Natural killer cell treated with Interleukin-12 subunit alpha and Interleukin-12 subunit beta and Interleukin-15 and Interleukin-18, amount 100 ng/mL, for 72 hours (primary cell): ENCODE data around the gene MUC5B. TPM values are rescaled to one million over a fixed set of nuclear protein-coding genes. Genes with fewer than 3 reads are reported as not detected.
"Not testable (repeated sequence)": the region's sequence is repeated elsewhere in the genome, so short reads cannot be mapped to it uniquely, and the experiment has no call there.

Experiments
- ATAC-seq, 2 donors: fragments of 150-1000 bp; cut with Tn5 transposase in 1 of 2; sonication (Bioruptor Pico), chemical (Tn5 transposase) in 1 of 2; 2 replicates each; pipeline ENCODE4 v1.10.0; 2021
- DNase-seq: peaks from one replicate; pipeline ENCODE4 v3.0.0; 2022; ENCODE audit warnings: low spot score
- H3K27ac Mint-ChIP-seq, 2 donors: 1 replicate in 1 of 2; 2 replicates in 1 of 2; pipeline ENCODE4 v1.8.0; 2022; ENCODE audit warnings: mixed read lengths in 2 of 2, mild to moderate bottlenecking in 1 of 2, moderate library complexity in 1 of 2
- H3K27me3 Mint-ChIP-seq, 2 donors: 1 replicate in 1 of 2; 2 replicates in 1 of 2; pipeline ENCODE4 v1.8.0; 2022; ENCODE audit warnings: mixed read lengths in 2 of 2
- H3K36me3 Mint-ChIP-seq: one replicate; pipeline ENCODE4 v1.8.0; 2022; ENCODE audit warnings: mixed read lengths
- H3K4me1 Mint-ChIP-seq, 2 donors: 1 replicate in 1 of 2; 2 replicates in 1 of 2; pipeline ENCODE4 v1.8.0; 2022; ENCODE audit warnings: low read depth in 2 of 2, mixed read lengths in 2 of 2, mild to moderate bottlenecking in 1 of 2
- H3K4me3 Mint-ChIP-seq: one replicate; pipeline ENCODE4 v1.8.0; 2022; ENCODE audit warnings: mixed read lengths
- H3K9me3 Mint-ChIP-seq: 2 replicates; pipeline ENCODE4 v1.8.0; 2022; ENCODE audit warnings: mixed read lengths
- total RNA-seq, 2 donors: library from RNA; stranded (reverse); gene quantifications; one replicate each; pipeline ENCODE4 v1.2.3, GENCODE V29; 2022

The MUC5B gene
- total RNA-seq, 2 donors from 2014 or later, result not detected

GRCh38 chr11:1234771-1235305, 12.0 kb downstream of the MUC5B start:
- no peaks in the 10 kb centered on the region for H3K4me1 Mint-ChIP-seq
- no peaks in the 10 kb centered on the region for H3K9me3 Mint-ChIP-seq
- H3K27ac Mint-ChIP-seq, result no peak overlapping the region
- no peaks in the 10 kb centered on the region for H3K36me3 Mint-ChIP-seq
- DNase-seq (peak; percentile 51), ATAC-seq (no peak)
- no peak overlapping the region for H3K4me3 Mint-ChIP-seq
- H3K27me3 Mint-ChIP-seq, result no peaks in the 10 kb centered on the region

- H3K9me3 Mint-ChIP-seq, result no peaks in the 10 kb centered on the region
- H3K27ac Mint-ChIP-seq, result no peak overlapping the region
- no peak for ATAC-seq
- no peak overlapping the region for H3K4me3 Mint-ChIP-seq
- peak; percentile 53 for DNase-seq
- H3K27me3 Mint-ChIP-seq, result no peaks in the 10 kb centered on the region
- no peaks in the 10 kb centered on the region for H3K4me1 Mint-ChIP-seq
- H3K36me3 Mint-ChIP-seq, result no peaks in the 10 kb centered on the region
Measured at GRCh38 chr11:1235306-1235900, 12.5 kb downstream of the MUC5B start.

GRCh38 chr11:1235901-1236315, 13.0 kb downstream of the MUC5B start:
- Mint-ChIP-seq H3K4me3 (no peak overlapping the region), H3K36me3 (no peaks in the 10 kb centered on the region), H3K4me1 (no peaks in the 10 kb centered on the region), H3K27ac (no peak overlapping the region), H3K27me3 (no peaks in the 10 kb centered on the region), H3K9me3 (no peaks in the 10 kb centered on the region)
- ATAC-seq, result no peak
- DNase-seq, result no peak

GRCh38 chr11:1236316-1237127, 13.7 kb downstream of the MUC5B start:
- ATAC-seq (no peak), DNase-seq (peak; percentile 44)
- no peaks in the 10 kb centered on the region for H3K27me3 Mint-ChIP-seq
- no peaks in the 10 kb centered on the region for H3K4me1 Mint-ChIP-seq
- H3K27ac Mint-ChIP-seq, result no peak overlapping the region
- H3K4me3 Mint-ChIP-seq, result no peak overlapping the region
- H3K9me3 Mint-ChIP-seq, result no peaks in the 10 kb centered on the region
- no peaks in the 10 kb centered on the region for H3K36me3 Mint-ChIP-seq

GRCh38 chr11:1237128-1237580, 14.3 kb downstream of the MUC5B start:
- Mint-ChIP-seq H3K36me3 (no peaks in the 10 kb centered on the region), H3K27me3 (no peaks in the 10 kb centered on the region), H3K4me1 (no peaks in the 10 kb centered on the region), H3K9me3 (no peaks in the 10 kb centered on the region), H3K4me3 (no peak overlapping the region), H3K27ac (no peak overlapping the region)
- no peak for DNase-seq
- no peak for ATAC-seq

GRCh38 chr11:1237851-1238250, 15.0 kb downstream of the MUC5B start:
- ATAC-seq, result no peak
- no peak overlapping the region for H3K27ac Mint-ChIP-seq
- no peaks in the 10 kb centered on the region for H3K36me3 Mint-ChIP-seq
- H3K4me1 Mint-ChIP-seq, result peaks cover 0 to 3% of the 10 kb centered on the region in 2 donors
- H3K27me3 Mint-ChIP-seq, result no peaks in the 10 kb centered on the region
- no peak overlapping the region for H3K4me3 Mint-ChIP-seq
- no peaks in the 10 kb centered on the region for H3K9me3 Mint-ChIP-seq
- no peak for DNase-seq

GRCh38 chr11:1238767-1239595, 16.1 kb downstream of the MUC5B start:
- H3K27me3 Mint-ChIP-seq, result no peaks in the 10 kb centered on the region
- H3K4me3 Mint-ChIP-seq, result no peak overlapping the region
- H3K4me1 Mint-ChIP-seq, result peaks cover 0 to 3% of the 10 kb centered on the region in 2 donors
- H3K27ac Mint-ChIP-seq, result no peak overlapping the region
- no peak for DNase-seq
- H3K9me3 Mint-ChIP-seq, result no peaks in the 10 kb centered on the region
- no peaks in the 10 kb centered on the region for H3K36me3 Mint-ChIP-seq
- no peak for ATAC-seq

GRCh38 chr11:1239596-1240205, 16.8 kb downstream of the MUC5B start:
- no peaks in the 10 kb centered on the region for H3K9me3 Mint-ChIP-seq

GRCh38 chr11:1240771-1241170, 17.9 kb downstream of the MUC5B start:
- ATAC-seq (no peak), DNase-seq (no peak)
- no peaks in the 10 kb centered on the region for H3K36me3 Mint-ChIP-seq
- H3K9me3 Mint-ChIP-seq, result no peaks in the 10 kb centered on the region
- H3K27ac Mint-ChIP-seq, result no peak overlapping the region
- no peaks in the 10 kb centered on the region for H3K27me3 Mint-ChIP-seq
- no peak overlapping the region for H3K4me3 Mint-ChIP-seq
- H3K4me1 Mint-ChIP-seq, result peaks cover 0 to 5% of the 10 kb centered on the region in 2 donors

More at GRCh38 chr11:1239596-1240205, 16.8 kb downstream of the MUC5B start:
- Mint-ChIP-seq H3K4me3 (no peak overlapping the region), H3K27me3 (no peaks in the 10 kb centered on the region), H3K4me1 (peaks cover 0 to 3% of the 10 kb centered on the region in 2 donors), H3K36me3 (no peaks in the 10 kb centered on the region), H3K27ac (no peak overlapping the region)
- no peak for DNase-seq
- no peak for ATAC-seq

GRCh38 chr11:1241706-1242105, 18.8 kb downstream of the MUC5B start:
- DNase-seq (no peak), ATAC-seq (no peak)
- no peaks in the 10 kb centered on the region for H3K36me3 Mint-ChIP-seq
- H3K4me1 Mint-ChIP-seq, result peaks cover 0 to 12% of the 10 kb centered on the region in 2 donors
- no peak overlapping the region for H3K4me3 Mint-ChIP-seq
- no peaks in the 10 kb centered on the region for H3K27me3 Mint-ChIP-seq
- H3K27ac Mint-ChIP-seq, result no peak overlapping the region
- H3K9me3 Mint-ChIP-seq, result no peaks in the 10 kb centered on the region

GRCh38 chr11:1242289-1242688, 19.4 kb downstream of the MUC5B start:
- Mint-ChIP-seq H3K4me3 (no peak overlapping the region), H3K27ac (no peak overlapping the region), H3K4me1 (peaks cover 0 to 12% of the 10 kb centered on the region in 2 donors), H3K36me3 (no peaks in the 10 kb centered on the region), H3K9me3 (no peaks in the 10 kb centered on the region), H3K27me3 (no peaks in the 10 kb centered on the region)
- DNase-seq (no peak), ATAC-seq (no peak)

- H3K4me3 Mint-ChIP-seq, H3K9me3 Mint-ChIP-seq, H3K27me3 Mint-ChIP-seq, ATAC-seq, DNase-seq, H3K27ac Mint-ChIP-seq, H3K36me3 Mint-ChIP-seq: not testable (repeated sequence)
- peaks cover 0 to 12% of the 10 kb centered on the region in 2 donors for H3K4me1 Mint-ChIP-seq
Measured at GRCh38 chr11:1242751-1243150, 19.9 kb downstream of the MUC5B start.

GRCh38 chr11:1243521-1243920, 20.7 kb downstream of the MUC5B start:
- not testable (repeated sequence) for H3K9me3 Mint-ChIP-seq, DNase-seq, H3K27ac Mint-ChIP-seq, H3K27me3 Mint-ChIP-seq, H3K4me3 Mint-ChIP-seq, H3K36me3 Mint-ChIP-seq, ATAC-seq
- peaks cover 0 to 12% of the 10 kb centered on the region in 2 donors for H3K4me1 Mint-ChIP-seq
